ENCODE results near the gene NTRK3. TPM values are rescaled to one million over a fixed set of nuclear protein-coding genes. Genes with fewer than 3 reads are reported as not detected.

The NTRK3 gene
- total and polyA plus RNA-seq, 12 donors: 1.6 to 8.5 (median 3.3) TPM

GRCh38 chr15:88089024-88089620 lies 167.4 kb downstream of the NTRK3 start:
- Histone ChIP-seq H3K4me3 (no peak overlapping the region), H3K27ac (no peak overlapping the region), H3K9me3 (replicated peaks in 1 of 3) (no peaks in the 10 kb centered on the region), H3K27me3 (no peaks in the 10 kb centered on the region), H3K36me3 (replicated peaks in 1 of 2) (no peaks in the 10 kb centered on the region), H3K4me1 (replicated peaks in 1 of 2) (no peaks in the 10 kb centered on the region)
- TF ChIP-seq CTCF (IDR thresholded peaks at IDR 0.05): no peak
- TF ChIP-seq POLR2A (IDR thresholded peaks at IDR 0.05): no peak
- WGBS, 4 donors: 32 to 45% (median 36%) methylated on average over 6 of the region's 6 CpGs
- intact Hi-C loops (cut with DNase I): no loop called here
- DNase-seq: no peak

GRCh38 chr15:88083811-88084760 lies 172.5 kb downstream of the NTRK3 start:
- Histone ChIP-seq H3K36me3 (replicated peaks in 1 of 2) (no peaks in the 10 kb centered on the region), H3K4me1 (replicated peaks in 1 of 2) (no peaks in the 10 kb centered on the region), H3K4me3 (no peak overlapping the region), H3K27ac (no peak overlapping the region), H3K27me3 (no peaks in the 10 kb centered on the region), H3K9me3 (replicated peaks in 1 of 3) (no peaks in the 10 kb centered on the region)
- 27 to 48% (median 46%) methylated on average over 5 to 9 of the region's 9 CpGs for WGBS, 4 donors
- TF ChIP-seq CTCF (IDR thresholded peaks at IDR 0.05) (no peak), POLR2A (IDR thresholded peaks at IDR 0.05) (no peak)
- intact Hi-C loops (cut with DNase I): no loop called here
- DNase-seq: no peak

GRCh38 chr15:88080616-88081015 lies 175.9 kb downstream of the NTRK3 start:
- intact Hi-C loops (cut with DNase I): no loop called here
- Histone ChIP-seq H3K27ac (no peak overlapping the region), H3K27me3 (no peaks in the 10 kb centered on the region), H3K4me3 (no peak overlapping the region), H3K9me3 (replicated peaks in 1 of 3) (no peaks in the 10 kb centered on the region), H3K36me3 (replicated peaks in 1 of 2) (no peaks in the 10 kb centered on the region), H3K4me1 (replicated peaks in 1 of 2) (no peaks in the 10 kb centered on the region)
- TF ChIP-seq POLR2A (IDR thresholded peaks at IDR 0.05) (no peak), CTCF (IDR thresholded peaks at IDR 0.05) (no peak)
- WGBS, 4 donors: 54 to 74% (median 68%) methylated on average over 3 of the region's 3 CpGs
- no peak for DNase-seq

GRCh38 chr15:88077296-88078020 lies 179.1 kb downstream of the NTRK3 start:
- 52 to 61% (median 55%) methylated on average over 12 of the region's 12 CpGs for WGBS, 4 donors
- no peak for DNase-seq
- intact Hi-C loops (cut with DNase I): no loop called here
- Histone ChIP-seq H3K36me3 (replicated peaks in 1 of 2) (no peaks in the 10 kb centered on the region), H3K27ac (peak overlapping the region in 1 of 5 donors; percentile 55), H3K4me3 (no peak overlapping the region), H3K27me3 (no peaks in the 10 kb centered on the region), H3K4me1 (replicated peaks in 1 of 2) (no peaks in the 10 kb centered on the region), H3K9me3 (replicated peaks in 1 of 3) (no peaks in the 10 kb centered on the region)
- TF ChIP-seq CTCF (IDR thresholded peaks at IDR 0.05) (no peak), POLR2A (IDR thresholded peaks at IDR 0.05) (no peak)
